ENCODE measurements around the gene ALKBH1. TPM values are rescaled to one million over a fixed set of nuclear protein-coding genes. Genes with fewer than 3 reads are reported as not detected.
"Not testable (repeated sequence)": the region's sequence is repeated elsewhere in the genome, so short reads cannot be mapped to it uniquely, and the experiment has no call there.

Gene ALKBH1
- polyA plus RNA-seq, 1 donor from 2014 or later, result 20.8 TPM

DNA sequence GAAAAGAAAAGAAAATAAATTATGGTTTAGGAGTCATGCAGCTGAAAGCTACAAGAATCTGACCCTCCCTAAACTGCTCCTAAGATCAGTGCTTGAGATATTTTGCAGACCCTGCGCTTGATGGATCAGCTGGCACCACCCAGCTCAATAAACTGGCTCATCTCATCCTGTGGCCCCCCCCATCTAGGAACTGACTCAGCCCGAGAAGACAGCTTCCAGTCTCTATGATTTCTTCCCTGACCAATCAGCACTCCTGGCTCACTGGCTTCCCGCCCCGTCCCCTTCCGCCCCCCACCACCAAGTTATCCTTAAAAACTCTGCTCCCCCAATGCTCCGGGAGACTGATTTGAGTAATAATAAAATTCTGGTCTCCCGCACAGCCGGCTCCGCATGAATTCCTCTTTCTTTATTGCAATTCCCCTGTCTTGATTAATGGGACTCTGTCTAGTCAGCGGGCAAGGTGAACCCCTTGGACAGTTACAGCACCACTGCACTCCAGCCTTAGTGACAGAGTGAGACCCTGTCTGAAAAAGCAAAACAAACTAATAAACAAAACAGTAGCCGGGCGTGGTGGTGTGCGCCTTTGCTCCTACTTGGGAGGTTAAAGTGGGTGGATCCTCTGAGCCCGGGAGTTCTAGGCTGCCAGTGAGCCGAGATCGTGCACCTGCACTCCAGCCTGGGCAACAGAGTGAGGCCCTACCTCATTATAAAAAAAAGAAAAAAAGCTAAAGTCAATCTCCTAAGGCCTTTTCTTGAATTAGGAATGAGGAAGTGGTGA lies 66.9 kb downstream of the ALKBH1 start:
- Histone ChIP-seq H3K9ac (ENCODE audit: low read length) (no peak overlapping the region), H2AFZ (ENCODE audit: low read depth, low read length) (no peak overlapping the region), H3K9me3 (ENCODE audit: low read length) (no peaks in the 10 kb centered on the region), H3K27ac (ENCODE audit: low read length) (no peak overlapping the region), H3K9me2 (ENCODE audit: insufficient read depth, low read length) (no peaks in the 10 kb centered on the region), H3K4me3 (ENCODE audit: low read length) (no peak overlapping the region), H3K36me3 (ENCODE audit: insufficient read depth, low read length) (no peaks in the 10 kb centered on the region), H3K4me2 (ENCODE audit: low read length) (no peak overlapping the region), H3K79me2 (replicated peaks; ENCODE audit: insufficient read depth, low read length) (no peaks in the 10 kb centered on the region), H3F3A (ENCODE audit: insufficient read depth, low read length, poor library complexity, severe bottlenecking) (no peaks in the 10 kb centered on the region), H3K27me3 (ENCODE audit: insufficient read depth, low read depth, low read length) (no peaks in the 10 kb centered on the region), H4K20me1 (ENCODE audit: insufficient read depth) (no peaks in the 10 kb centered on the region)
- TF ChIP-seq, protein P1, sequence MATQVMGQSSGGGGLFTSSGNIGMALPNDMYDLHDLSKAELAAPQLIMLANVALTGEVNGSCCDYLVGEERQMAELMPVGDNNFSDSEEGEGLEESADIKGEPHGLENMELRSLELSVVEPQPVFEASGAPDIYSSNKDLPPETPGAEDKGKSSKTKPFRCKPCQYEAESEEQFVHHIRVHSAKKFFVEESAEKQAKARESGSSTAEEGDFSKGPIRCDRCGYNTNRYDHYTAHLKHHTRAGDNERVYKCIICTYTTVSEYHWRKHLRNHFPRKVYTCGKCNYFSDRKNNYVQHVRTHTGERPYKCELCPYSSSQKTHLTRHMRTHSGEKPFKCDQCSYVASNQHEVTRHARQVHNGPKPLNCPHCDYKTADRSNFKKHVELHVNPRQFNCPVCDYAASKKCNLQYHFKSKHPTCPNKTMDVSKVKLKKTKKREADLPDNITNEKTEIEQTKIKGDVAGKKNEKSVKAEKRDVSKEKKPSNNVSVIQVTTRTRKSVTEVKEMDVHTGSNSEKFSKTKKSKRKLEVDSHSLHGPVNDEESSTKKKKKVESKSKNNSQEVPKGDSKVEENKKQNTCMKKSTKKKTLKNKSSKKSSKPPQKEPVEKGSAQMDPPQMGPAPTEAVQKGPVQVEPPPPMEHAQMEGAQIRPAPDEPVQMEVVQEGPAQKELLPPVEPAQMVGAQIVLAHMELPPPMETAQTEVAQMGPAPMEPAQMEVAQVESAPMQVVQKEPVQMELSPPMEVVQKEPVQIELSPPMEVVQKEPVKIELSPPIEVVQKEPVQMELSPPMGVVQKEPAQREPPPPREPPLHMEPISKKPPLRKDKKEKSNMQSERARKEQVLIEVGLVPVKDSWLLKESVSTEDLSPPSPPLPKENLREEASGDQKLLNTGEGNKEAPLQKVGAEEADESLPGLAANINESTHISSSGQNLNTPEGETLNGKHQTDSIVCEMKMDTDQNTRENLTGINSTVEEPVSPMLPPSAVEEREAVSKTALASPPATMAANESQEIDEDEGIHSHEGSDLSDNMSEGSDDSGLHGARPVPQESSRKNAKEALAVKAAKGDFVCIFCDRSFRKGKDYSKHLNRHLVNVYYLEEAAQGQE (IDR thresholded peaks at IDR 0.05; ENCODE audit: borderline replicate concordance), result no peak
- TF ChIP-seq EP300 (conservative IDR thresholded peaks at IDR 0.05; ENCODE audit: poor library complexity, severe bottlenecking) (no peak), RAD21 (conservative IDR thresholded peaks at IDR 0.05) (no peak), TAF1 (IDR thresholded peaks at IDR 0.05; ENCODE audit: low read depth) (no peak), SMC3 (conservative IDR thresholded peaks at IDR 0.05; ENCODE audit: poor library complexity) (no peak), POLR2AphosphoS5 (IDR thresholded peaks at IDR 0.05) (no peak), MXI1 (conservative IDR thresholded peaks at IDR 0.05; ENCODE audit: poor library complexity, severe bottlenecking) (no peak), EZH2 (IDR thresholded peaks at IDR 0.05; ENCODE audit: borderline replicate concordance, insufficient read depth, low read length, poor library complexity, severe bottlenecking) (no peak)
- TF ChIP-seq, protein P2, sequence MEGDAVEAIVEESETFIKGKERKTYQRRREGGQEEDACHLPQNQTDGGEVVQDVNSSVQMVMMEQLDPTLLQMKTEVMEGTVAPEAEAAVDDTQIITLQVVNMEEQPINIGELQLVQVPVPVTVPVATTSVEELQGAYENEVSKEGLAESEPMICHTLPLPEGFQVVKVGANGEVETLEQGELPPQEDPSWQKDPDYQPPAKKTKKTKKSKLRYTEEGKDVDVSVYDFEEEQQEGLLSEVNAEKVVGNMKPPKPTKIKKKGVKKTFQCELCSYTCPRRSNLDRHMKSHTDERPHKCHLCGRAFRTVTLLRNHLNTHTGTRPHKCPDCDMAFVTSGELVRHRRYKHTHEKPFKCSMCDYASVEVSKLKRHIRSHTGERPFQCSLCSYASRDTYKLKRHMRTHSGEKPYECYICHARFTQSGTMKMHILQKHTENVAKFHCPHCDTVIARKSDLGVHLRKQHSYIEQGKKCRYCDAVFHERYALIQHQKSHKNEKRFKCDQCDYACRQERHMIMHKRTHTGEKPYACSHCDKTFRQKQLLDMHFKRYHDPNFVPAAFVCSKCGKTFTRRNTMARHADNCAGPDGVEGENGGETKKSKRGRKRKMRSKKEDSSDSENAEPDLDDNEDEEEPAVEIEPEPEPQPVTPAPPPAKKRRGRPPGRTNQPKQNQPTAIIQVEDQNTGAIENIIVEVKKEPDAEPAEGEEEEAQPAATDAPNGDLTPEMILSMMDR (IDR thresholded peaks at IDR 0.05; ENCODE audit: poor library complexity, severe bottlenecking), result no peak

DNA sequence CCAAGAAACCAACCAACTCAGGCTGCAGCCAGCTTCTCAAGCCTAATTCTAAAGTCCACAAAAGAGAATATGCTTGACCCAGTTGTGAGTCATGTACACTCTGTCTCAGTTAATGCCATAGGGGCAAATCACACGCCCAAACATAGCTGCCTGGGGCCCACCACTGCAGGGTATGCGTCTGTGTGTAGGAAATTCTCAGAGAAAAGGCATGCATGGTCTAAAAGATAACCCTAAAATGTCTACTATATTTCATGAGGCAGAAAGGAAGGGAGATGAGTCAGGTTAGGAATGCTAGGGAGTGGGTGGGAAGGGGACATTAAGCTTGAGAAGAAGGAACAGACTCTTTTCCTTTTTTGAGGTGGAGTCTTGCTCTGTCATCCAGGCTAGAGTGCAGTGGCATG lies 69.1 kb downstream of the ALKBH1 start:
- H3K79me2 ChIP-seq (replicated peaks; ENCODE audit: insufficient read depth, low read length), result no peaks in the 10 kb centered on the region
- H3K9me2 ChIP-seq (ENCODE audit: insufficient read depth, low read length), result no peaks in the 10 kb centered on the region
- H3K4me2 ChIP-seq (ENCODE audit: low read length), result no peak overlapping the region
- no peaks in the 10 kb centered on the region for H3F3A ChIP-seq (ENCODE audit: insufficient read depth, low read length, poor library complexity, severe bottlenecking)
- H3K9me3 ChIP-seq (ENCODE audit: low read length), result no peaks in the 10 kb centered on the region
- H3K9ac ChIP-seq (ENCODE audit: low read length), result no peak overlapping the region
- H3K27ac ChIP-seq (ENCODE audit: low read length), result no peak overlapping the region
- TF ChIP-seq SMC3 (conservative IDR thresholded peaks at IDR 0.05; ENCODE audit: poor library complexity) (no peak), EZH2 (IDR thresholded peaks at IDR 0.05; ENCODE audit: borderline replicate concordance, insufficient read depth, low read length, poor library complexity, severe bottlenecking) (no peak), POLR2AphosphoS5 (IDR thresholded peaks at IDR 0.05) (no peak), MXI1 (conservative IDR thresholded peaks at IDR 0.05; ENCODE audit: poor library complexity, severe bottlenecking) (no peak), TAF1 (IDR thresholded peaks at IDR 0.05; ENCODE audit: low read depth) (no peak), RAD21 (conservative IDR thresholded peaks at IDR 0.05) (no peak), EP300 (conservative IDR thresholded peaks at IDR 0.05; ENCODE audit: poor library complexity, severe bottlenecking) (no peak)
- TF ChIP-seq, protein P2 (IDR thresholded peaks at IDR 0.05; ENCODE audit: poor library complexity, severe bottlenecking), result no peak
- TF ChIP-seq, protein P1 (IDR thresholded peaks at IDR 0.05; ENCODE audit: borderline replicate concordance), result no peak
- no peak overlapping the region for H3K4me3 ChIP-seq (ENCODE audit: low read length)
- H2AFZ ChIP-seq (ENCODE audit: low read depth, low read length), result no peak overlapping the region
- H4K20me1 ChIP-seq (ENCODE audit: insufficient read depth), result no peaks in the 10 kb centered on the region
- H3K36me3 ChIP-seq (ENCODE audit: insufficient read depth, low read length), result no peaks in the 10 kb centered on the region
- no peaks in the 10 kb centered on the region for H3K27me3 ChIP-seq (ENCODE audit: insufficient read depth, low read depth, low read length)

DNA sequence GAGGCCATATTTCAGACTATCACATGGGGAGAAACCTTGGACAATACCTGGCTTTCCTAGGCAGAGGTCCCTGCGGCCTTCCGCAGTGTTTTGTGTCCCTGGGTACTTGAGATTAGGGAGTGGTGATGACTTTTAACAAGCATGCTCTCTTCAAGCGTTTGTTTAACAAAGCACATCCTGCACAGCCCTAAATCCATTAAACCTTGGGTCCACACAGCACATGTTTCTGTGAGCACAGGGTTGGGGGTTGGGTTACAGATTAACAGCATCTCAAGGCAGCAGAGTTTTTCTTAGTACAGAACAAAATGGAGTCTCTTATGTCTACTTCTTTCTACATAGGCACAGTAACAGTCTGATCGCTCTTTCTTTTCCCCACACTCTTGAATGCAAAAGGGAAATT lies 72.0 kb downstream of the ALKBH1 start:
- H3K79me2 ChIP-seq (replicated peaks; ENCODE audit: insufficient read depth, low read length); H4K20me1 ChIP-seq (ENCODE audit: insufficient read depth); H3K27me3 ChIP-seq (ENCODE audit: insufficient read depth, low read depth, low read length); H3K4me2 ChIP-seq (ENCODE audit: low read length); H3K27ac ChIP-seq (ENCODE audit: low read length); H3K9ac ChIP-seq (ENCODE audit: low read length); H3K36me3 ChIP-seq (ENCODE audit: insufficient read depth, low read length); H3K9me2 ChIP-seq (ENCODE audit: insufficient read depth, low read length); H3K4me3 ChIP-seq (ENCODE audit: low read length); H3F3A ChIP-seq (ENCODE audit: insufficient read depth, low read length, poor library complexity, severe bottlenecking); H2AFZ ChIP-seq (ENCODE audit: low read depth, low read length); H3K9me3 ChIP-seq (ENCODE audit: low read length): not testable (repeated sequence)

All from neural cell (in vitro differentiated cells).